Lower leg skin (tissue), 4 donors: ENCODE results near the gene SRSF7. TPM values are rescaled to one million over a fixed set of nuclear protein-coding genes. Genes with fewer than 3 reads are reported as not detected.
"Not testable (repeated sequence)": the region's sequence is repeated elsewhere in the genome, so short reads cannot be mapped to it uniquely, and the experiment has no call there.

Experiments
- DNase-seq, 2 donors: peaks; one replicate each; pipeline ENCODE4 v3.0.0-alpha.2; 2019; ENCODE audit warnings: low spot score in 2 of 2
- H3K4me3 ChIP-seq: fragments of 200-600 bp; sonication (generic); 2 replicates; pipeline ENCODE4 v1.5.1; 2017; ENCODE audit warnings: mild to moderate bottlenecking, low read depth; ENCODE audit not compliant: poor library complexity, severe bottlenecking
- POLR2A ChIP-seq, 2 donors: fragments of 450-650 bp; IDR thresholded peaks; one replicate each; pipeline ENCODE4 v1.6.1; 2016 to 2017; ENCODE audit warnings: antibody characterized with exemption in 2 of 2, mild to moderate bottlenecking in 1 of 2, moderate library complexity in 1 of 2
- WGBS, 2 donors: methylation state at CpG; one replicate each; pipeline ENCODE4 v1.1.5; 2018; 5-methylcytosine and 5-hydroxymethylcytosine counted together
- intact Hi-C: fragments of 100-400 bp; cut with DNase I; formaldehyde crosslinking; loops from one replicate; pipeline ENCODE4 v1.15.0; 2023; ENCODE audit warnings: low total_unique reads
- total RNA-seq, 4 donors: library from RNA; depleted of rRNA; stranded (reverse); fragments of >200 nt; gene quantifications; one replicate each; pipeline ENCODE4 v1.1.0, GENCODE V29; 2016
- TF ChIP-seq, protein P1 (sequence below), 3 donors: fragments of 450-650 bp; IDR thresholded peaks; one replicate each; pipeline ENCODE4 v1.5.1; 2016; ENCODE audit warnings: antibody characterized with exemption in 3 of 3, mild to moderate bottlenecking in 3 of 3, moderate library complexity in 2 of 3

The SRSF7 gene
- total RNA-seq, 4 donors from 2014 or later: 69.7 to 77.1 (median 72.8) TPM

DNA sequence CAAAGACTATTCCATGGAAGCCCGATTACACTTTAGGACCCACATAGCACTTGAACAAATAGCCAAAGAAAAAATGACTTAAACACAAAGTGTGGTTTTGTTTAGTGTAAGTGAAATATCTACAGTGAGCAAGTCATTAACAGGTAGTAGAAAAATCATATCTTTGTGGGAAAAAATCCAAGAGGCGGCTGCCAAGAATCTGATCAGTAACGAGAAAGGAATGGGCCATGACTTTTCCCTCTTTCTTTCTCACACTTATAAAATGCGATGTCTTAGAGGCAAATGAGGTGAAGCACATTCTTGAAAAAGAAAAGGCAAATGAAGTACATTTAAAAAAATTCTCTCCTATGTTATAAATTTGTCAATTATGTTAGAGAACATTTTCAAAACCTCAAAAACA lies 14.0 kb upstream of the SRSF7 start:
- H3K4me3 ChIP-seq: no peak overlapping the region
- intact Hi-C loops: no loop called here
- no peak for DNase-seq
- 51 to 52% methylated on average over 4 of the region's 4 CpGs for WGBS, 2 donors
- no peak for TF ChIP-seq POLR2A (IDR thresholded peaks at IDR 0.05)
- TF ChIP-seq, protein P1, sequence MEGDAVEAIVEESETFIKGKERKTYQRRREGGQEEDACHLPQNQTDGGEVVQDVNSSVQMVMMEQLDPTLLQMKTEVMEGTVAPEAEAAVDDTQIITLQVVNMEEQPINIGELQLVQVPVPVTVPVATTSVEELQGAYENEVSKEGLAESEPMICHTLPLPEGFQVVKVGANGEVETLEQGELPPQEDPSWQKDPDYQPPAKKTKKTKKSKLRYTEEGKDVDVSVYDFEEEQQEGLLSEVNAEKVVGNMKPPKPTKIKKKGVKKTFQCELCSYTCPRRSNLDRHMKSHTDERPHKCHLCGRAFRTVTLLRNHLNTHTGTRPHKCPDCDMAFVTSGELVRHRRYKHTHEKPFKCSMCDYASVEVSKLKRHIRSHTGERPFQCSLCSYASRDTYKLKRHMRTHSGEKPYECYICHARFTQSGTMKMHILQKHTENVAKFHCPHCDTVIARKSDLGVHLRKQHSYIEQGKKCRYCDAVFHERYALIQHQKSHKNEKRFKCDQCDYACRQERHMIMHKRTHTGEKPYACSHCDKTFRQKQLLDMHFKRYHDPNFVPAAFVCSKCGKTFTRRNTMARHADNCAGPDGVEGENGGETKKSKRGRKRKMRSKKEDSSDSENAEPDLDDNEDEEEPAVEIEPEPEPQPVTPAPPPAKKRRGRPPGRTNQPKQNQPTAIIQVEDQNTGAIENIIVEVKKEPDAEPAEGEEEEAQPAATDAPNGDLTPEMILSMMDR (IDR thresholded peaks at IDR 0.05): no peak

- DNase-seq: no peak
- WGBS, 2 donors: 94 to 96% methylated on average over 4 of the region's 4 CpGs
- intact Hi-C loops: no loop called here
- no peak overlapping the region for H3K4me3 ChIP-seq
- TF ChIP-seq POLR2A (IDR thresholded peaks at IDR 0.05): no peak
- TF ChIP-seq, protein P1 (IDR thresholded peaks at IDR 0.05): no peak
Observed at GRCh38 chr2:38763728-38764127, 12.6 kb upstream of the SRSF7 start.

GRCh38 chr2:38763228-38763627 lies 12.1 kb upstream of the SRSF7 start:
- no peak overlapping the region for H3K4me3 ChIP-seq
- no peak for TF ChIP-seq POLR2A (IDR thresholded peaks at IDR 0.05)
- TF ChIP-seq, protein P1 (IDR thresholded peaks at IDR 0.05): no peak
- DNase-seq: no peak
- 75 to 82% methylated on average over 2 of the region's 2 CpGs for WGBS, 2 donors
- intact Hi-C loops: no loop called here

- DNase-seq, intact Hi-C loops, H3K4me3 ChIP-seq: not testable (repeated sequence)
- 60 to 91% methylated on average over 1 to 14 of the region's 31 CpGs for WGBS, 2 donors
Observed at GRCh38 chr2:38755891-38756290, 4.7 kb upstream of the SRSF7 start.

GRCh38 chr2:38754506-38754905 lies 3.3 kb upstream of the SRSF7 start:
- WGBS, 2 donors: 45 to 50% methylated on average over 3 of the region's 3 CpGs
- TF ChIP-seq, protein P1 (IDR thresholded peaks at IDR 0.05): no peak
- no peak for TF ChIP-seq POLR2A (IDR thresholded peaks at IDR 0.05)
- H3K4me3 ChIP-seq: no peak overlapping the region
- no peak for DNase-seq
- intact Hi-C loops: no loop called here

- intact Hi-C loops: no loop called here
- H3K4me3 ChIP-seq: no peak overlapping the region
- TF ChIP-seq, protein P1 (IDR thresholded peaks at IDR 0.05): no peak
- no peak for TF ChIP-seq POLR2A (IDR thresholded peaks at IDR 0.05)
- DNase-seq: no peak
Observed at GRCh38 chr2:38754049-38754448, 2.9 kb upstream of the SRSF7 start.
